Measurements from ENCODE around the gene EPYC. TPM values are rescaled to one million over a fixed set of nuclear protein-coding genes. Genes with fewer than 3 reads are reported as not detected.

Gene EPYC
- total RNA-seq, 1 donor from 2014 or later, result not detected

- Mint-ChIP-seq H3K27me3 (ENCODE audit: low read depth) (no peaks in the 10 kb centered on the region), H3K36me3 (ENCODE audit: low read depth) (no peaks in the 10 kb centered on the region), H3K9me3 (ENCODE audit: low read depth) (no peaks in the 10 kb centered on the region), H3K4me1 (ENCODE audit: low read depth) (peaks cover 17% of the 10 kb centered on the region), H3K4me3 (ENCODE audit: unreplicated experiment) (no peak overlapping the region), H3K27ac (ENCODE audit: unreplicated experiment) (no peak overlapping the region)
- DNase-seq (ENCODE audit: low spot score), result no peak
- TF ChIP-seq, protein P1, sequence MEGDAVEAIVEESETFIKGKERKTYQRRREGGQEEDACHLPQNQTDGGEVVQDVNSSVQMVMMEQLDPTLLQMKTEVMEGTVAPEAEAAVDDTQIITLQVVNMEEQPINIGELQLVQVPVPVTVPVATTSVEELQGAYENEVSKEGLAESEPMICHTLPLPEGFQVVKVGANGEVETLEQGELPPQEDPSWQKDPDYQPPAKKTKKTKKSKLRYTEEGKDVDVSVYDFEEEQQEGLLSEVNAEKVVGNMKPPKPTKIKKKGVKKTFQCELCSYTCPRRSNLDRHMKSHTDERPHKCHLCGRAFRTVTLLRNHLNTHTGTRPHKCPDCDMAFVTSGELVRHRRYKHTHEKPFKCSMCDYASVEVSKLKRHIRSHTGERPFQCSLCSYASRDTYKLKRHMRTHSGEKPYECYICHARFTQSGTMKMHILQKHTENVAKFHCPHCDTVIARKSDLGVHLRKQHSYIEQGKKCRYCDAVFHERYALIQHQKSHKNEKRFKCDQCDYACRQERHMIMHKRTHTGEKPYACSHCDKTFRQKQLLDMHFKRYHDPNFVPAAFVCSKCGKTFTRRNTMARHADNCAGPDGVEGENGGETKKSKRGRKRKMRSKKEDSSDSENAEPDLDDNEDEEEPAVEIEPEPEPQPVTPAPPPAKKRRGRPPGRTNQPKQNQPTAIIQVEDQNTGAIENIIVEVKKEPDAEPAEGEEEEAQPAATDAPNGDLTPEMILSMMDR (IDR thresholded peaks at IDR 0.05), result no peak
Observed at GRCh38 chr12:90969851-90970250, 34.9 kb downstream of the EPYC start.

DNA sequence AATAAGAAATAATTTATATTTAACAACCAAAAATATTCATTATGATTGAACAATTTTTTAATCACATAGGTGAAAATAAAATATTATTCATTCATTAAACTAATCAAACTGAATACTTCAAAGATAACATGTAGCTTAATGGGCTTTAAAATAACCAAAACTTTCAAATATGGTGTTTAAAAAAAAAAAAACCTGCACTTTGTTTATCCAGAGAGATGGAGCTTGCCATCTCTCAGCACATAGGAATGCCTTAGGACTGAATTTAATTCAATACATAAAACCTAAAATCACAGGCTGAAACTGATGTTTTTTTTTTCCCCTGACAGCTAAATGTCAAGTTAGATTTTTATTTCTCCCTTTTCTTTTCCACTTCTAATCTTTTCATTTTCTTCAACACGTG, 35.4 kb downstream of the EPYC start:
- H3K27ac Mint-ChIP-seq (ENCODE audit: unreplicated experiment), result no peak overlapping the region
- no peaks in the 10 kb centered on the region for H3K36me3 Mint-ChIP-seq (ENCODE audit: low read depth)
- no peak for DNase-seq (ENCODE audit: low spot score)
- no peak overlapping the region for H3K4me3 Mint-ChIP-seq (ENCODE audit: unreplicated experiment)
- H3K9me3 Mint-ChIP-seq (ENCODE audit: low read depth), result no peaks in the 10 kb centered on the region
- TF ChIP-seq, protein P1 (IDR thresholded peaks at IDR 0.05), result no peak
- no peaks in the 10 kb centered on the region for H3K27me3 Mint-ChIP-seq (ENCODE audit: low read depth)
- H3K4me1 Mint-ChIP-seq (ENCODE audit: low read depth), result peaks cover 12% of the 10 kb centered on the region

GRCh38 chr12:90965204-90965603, 39.6 kb downstream of the EPYC start:
- Mint-ChIP-seq H3K36me3 (ENCODE audit: low read depth) (no peaks in the 10 kb centered on the region), H3K4me1 (ENCODE audit: low read depth) (peaks cover 7% of the 10 kb centered on the region), H3K27me3 (ENCODE audit: low read depth) (no peaks in the 10 kb centered on the region), H3K27ac (ENCODE audit: unreplicated experiment) (no peak overlapping the region), H3K9me3 (ENCODE audit: low read depth) (no peaks in the 10 kb centered on the region), H3K4me3 (ENCODE audit: unreplicated experiment) (no peak overlapping the region)
- DNase-seq (ENCODE audit: low spot score), result no peak
- TF ChIP-seq, protein P1 (IDR thresholded peaks at IDR 0.05), result no peak

DNA sequence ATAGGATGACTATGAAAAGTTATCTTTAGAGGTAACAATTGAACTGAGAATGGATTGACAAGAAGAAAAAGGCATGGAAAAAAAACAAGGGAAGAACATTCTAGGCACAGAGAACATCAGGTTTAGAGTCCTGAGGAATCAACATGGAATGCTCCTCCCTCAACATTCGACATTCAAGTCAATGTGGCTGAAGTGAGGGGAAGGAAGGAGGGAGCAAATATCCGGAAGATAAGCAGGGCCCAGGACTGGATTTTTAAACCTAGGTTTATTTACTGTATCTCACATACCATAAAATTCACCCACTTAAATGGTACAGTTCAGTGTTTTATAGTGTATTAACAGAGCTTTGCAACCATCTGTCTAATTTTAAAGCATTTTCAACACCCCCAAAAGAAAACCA, 40.2 kb downstream of the EPYC start:
- TF ChIP-seq, protein P1 (IDR thresholded peaks at IDR 0.05), result no peak
- no peaks in the 10 kb centered on the region for H3K36me3 Mint-ChIP-seq (ENCODE audit: low read depth)
- peaks cover 3% of the 10 kb centered on the region for H3K4me1 Mint-ChIP-seq (ENCODE audit: low read depth)
- no peaks in the 10 kb centered on the region for H3K9me3 Mint-ChIP-seq (ENCODE audit: low read depth)
- H3K4me3 Mint-ChIP-seq (ENCODE audit: unreplicated experiment), result no peak overlapping the region
- H3K27me3 Mint-ChIP-seq (ENCODE audit: low read depth), result no peaks in the 10 kb centered on the region
- DNase-seq (ENCODE audit: low spot score), result no peak
- H3K27ac Mint-ChIP-seq (ENCODE audit: unreplicated experiment), result no peak overlapping the region

GRCh38 chr12:90963946-90964345, 40.8 kb downstream of the EPYC start:
- Mint-ChIP-seq H3K27ac (ENCODE audit: unreplicated experiment) (no peak overlapping the region), H3K4me1 (ENCODE audit: low read depth) (peaks cover 3% of the 10 kb centered on the region), H3K9me3 (ENCODE audit: low read depth) (no peaks in the 10 kb centered on the region), H3K36me3 (ENCODE audit: low read depth) (no peaks in the 10 kb centered on the region), H3K4me3 (ENCODE audit: unreplicated experiment) (no peak overlapping the region), H3K27me3 (ENCODE audit: low read depth) (no peaks in the 10 kb centered on the region)
- TF ChIP-seq, protein P1 (IDR thresholded peaks at IDR 0.05), result no peak
- DNase-seq (ENCODE audit: low spot score), result no peak
